HG02938 (cell line): ENCODE results near the gene PPEF2.
"Not testable (repeated sequence)": the region's sequence is repeated elsewhere in the genome, so short reads cannot be mapped to it uniquely, and the experiment has no call there.

ENCODE experiments used
- ATAC-seq: cut with Tn5 transposase; IDR thresholded peaks from one replicate; pipeline ENCODE4 v1.9.1; 2021; ENCODE audit warnings: mild to moderate bottlenecking, moderate library complexity; ENCODE audit not compliant: unreplicated experiment

Gene PPEF2

GRCh38 chr4:75902352-75902751 lies at the start of gene PPEF2:
TSS of gene PPEF2 (minus strand) at chr4:75902452. CDS start at chr4:75896325, 6,127 bp downstream.
- ATAC-seq: no peak

DNA sequence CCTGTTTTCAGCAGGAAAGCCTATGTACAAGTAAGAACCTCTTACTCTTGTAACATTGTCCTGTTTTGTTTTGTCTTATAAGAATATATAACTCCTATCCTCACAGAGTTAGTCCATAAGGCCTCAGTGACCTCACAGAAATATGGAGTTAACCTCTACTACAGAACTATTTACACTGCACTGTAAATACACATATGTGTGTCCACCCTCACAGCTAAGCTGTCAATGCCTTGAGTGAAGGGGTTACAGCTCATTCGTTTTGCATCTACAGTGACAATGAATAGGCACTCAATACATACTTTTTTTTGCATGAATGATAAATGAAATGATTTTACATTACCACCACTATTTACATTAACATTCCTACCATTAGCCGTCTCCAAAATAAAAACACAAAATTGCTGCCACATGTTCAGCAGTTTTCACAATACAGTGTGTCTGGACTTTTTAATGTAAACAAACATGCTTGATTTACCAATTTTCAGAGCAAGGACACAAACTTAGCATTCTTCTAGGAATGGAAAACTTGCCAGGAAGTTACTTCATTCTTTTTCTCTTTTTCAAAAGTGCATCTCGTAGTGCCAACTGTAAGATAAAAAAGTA lies 48.1 kb upstream of the PPEF2 start:
- ATAC-seq: no peak

DNA sequence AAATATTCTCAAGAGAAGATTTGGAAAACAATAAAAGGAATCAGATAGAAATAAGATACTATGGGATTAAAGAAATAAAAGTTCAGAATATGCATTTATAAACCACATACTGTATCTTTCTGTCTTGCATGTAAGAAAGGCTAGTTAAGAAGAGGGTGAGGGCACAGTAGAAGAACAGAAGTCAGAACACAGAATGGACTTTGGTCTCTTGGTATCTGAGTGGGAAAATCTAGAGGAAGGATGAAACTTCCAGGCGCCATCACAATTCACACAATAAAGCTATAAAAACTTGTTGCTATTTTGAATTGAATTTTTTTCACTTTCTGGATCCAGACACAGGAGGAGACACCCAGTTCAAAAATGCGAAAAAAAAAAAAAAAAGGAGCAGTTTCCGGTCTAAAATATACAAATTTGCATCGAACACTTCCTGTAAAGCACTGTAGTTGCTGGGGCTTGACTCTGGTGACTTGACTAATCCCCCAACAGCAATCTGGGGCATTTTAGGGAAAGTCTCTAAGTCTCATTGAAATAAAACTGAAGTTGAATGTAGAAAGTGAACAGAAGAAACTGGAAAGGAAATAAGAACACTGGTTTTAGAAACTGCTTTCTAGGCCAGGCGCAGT lies 46.7 kb upstream of the PPEF2 start:
- ATAC-seq: peak; percentile 85

DNA sequence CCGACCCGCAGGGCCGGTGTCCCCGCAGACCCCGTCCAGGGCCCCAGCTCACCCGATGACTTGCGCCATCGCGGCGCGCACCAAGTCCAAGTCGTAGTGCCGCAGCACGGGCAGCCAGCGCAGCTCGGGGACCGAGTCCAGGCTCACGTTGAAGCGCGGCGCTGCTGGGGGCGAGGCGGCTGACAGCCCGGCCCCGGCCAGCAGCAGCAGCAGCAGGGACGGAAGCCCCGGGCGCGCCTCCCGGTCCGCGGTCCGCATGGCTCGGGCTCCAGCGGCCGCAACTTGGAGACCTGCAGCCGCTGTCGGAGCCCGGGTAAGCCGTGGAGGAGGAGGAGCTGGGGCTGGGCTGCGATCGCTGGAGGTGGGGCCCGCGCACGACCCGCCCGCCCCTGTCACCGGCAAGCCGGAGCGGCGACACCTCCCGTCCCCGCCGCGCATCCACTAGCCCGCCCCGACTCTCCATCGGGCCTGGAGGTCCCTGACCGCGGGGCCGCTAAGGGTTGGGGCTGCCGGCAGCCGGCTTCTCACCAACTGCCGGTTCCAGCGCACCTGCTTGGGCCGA lies 38.5 kb upstream of the PPEF2 start, which contains the start of gene NAAA:
NAAA (minus strand) TSS at position 322 of the 562 bp plus-strand sequence; CDS start at position 258, 64 bp downstream.
- peak; percentile 71 for ATAC-seq

DNA sequence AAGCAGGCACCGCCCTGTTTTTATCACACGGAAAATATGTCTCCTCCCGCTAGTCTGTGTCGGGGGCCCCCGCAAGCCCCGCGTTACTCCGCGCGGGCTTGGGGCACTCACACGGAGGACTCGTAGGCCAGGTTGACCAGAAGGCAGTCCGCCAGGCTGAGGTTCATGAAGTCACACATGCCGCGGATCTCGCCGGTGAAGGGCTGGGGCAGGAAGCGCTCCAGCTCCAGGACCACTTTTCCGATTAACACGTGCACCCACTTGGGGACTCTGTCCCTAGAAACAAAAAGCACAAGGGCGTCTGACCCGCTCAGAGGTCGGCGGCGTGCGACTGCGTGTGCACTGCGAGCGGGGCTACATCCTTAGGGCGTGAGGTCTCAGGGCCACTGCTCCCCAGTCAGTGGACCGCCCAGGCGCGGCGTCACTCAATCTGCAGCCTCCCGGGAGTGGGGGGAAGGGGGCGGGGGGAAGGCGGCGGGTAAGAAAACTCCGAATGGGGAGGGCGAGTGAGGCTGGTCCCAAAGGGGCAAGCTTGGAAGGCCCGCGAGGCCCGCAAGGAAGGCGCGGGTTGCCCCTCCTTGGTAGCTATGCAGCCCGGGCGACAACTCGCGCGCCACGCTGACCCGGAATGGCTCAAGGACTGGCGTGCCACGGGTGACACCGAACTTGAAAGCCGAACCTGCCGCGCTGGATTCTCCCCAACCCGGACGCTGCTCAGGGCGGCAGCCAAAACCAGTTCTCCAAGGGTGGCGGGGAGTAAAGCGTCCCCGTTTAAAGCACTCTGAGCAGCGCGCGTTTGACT lies 37.8 kb upstream of the PPEF2 start:
- peak; percentile 51 for ATAC-seq

GRCh38 chr4:75935628-75936027 lies 33.4 kb upstream of the PPEF2 start:
- no peak for ATAC-seq

GRCh38 chr4:75930152-75930551 lies 27.9 kb upstream of the PPEF2 start:
- ATAC-seq: no peak

GRCh38 chr4:75924916-75925315 lies 22.7 kb upstream of the PPEF2 start:
- not testable (repeated sequence) for ATAC-seq

GRCh38 chr4:75924309-75924827 lies 22.1 kb upstream of the PPEF2 start:
- ATAC-seq: no peak

- no peak for ATAC-seq
Measured at GRCh38 chr4:75922588-75922987, 20.3 kb upstream of the PPEF2 start.

DNA sequence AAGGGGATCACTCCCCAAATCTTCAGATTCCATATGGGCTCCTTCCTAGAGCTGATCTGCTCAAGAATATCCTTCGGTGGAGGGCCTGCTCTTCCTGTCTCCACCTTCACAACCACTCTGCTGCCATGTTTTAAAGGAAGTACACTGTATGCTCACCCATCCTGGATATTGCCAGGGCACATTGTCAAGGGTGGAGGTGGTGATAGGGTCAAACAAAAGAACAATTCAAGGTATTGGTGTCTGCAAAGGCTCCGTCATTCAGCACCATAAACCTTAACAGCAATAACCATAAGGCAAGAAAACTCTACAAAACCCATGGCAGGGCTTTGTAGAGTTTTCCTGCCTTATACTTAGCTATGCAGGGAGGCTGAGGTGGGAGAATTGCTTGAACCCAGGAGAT lies 19.7 kb upstream of the PPEF2 start:
- no peak for ATAC-seq

DNA sequence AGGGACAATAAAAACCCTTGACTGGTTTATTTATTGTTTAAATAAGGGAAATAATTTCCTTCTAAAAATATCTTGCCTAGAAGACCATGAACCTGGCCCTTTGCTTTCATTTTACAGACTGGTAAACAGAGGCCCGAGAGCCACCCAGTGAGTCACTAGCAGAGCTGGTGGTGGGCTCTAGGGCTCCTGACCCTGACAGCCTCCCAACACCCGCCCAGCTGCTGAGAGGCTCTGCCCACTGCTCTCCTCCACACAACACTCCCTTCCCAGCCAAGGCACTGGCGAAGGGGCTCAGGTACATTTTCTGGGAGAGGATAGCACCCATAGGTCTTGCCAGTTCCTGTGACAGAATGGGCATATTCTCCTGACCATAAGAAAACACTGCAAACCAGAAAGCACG lies 18.1 kb upstream of the PPEF2 start:
- no peak for ATAC-seq

DNA sequence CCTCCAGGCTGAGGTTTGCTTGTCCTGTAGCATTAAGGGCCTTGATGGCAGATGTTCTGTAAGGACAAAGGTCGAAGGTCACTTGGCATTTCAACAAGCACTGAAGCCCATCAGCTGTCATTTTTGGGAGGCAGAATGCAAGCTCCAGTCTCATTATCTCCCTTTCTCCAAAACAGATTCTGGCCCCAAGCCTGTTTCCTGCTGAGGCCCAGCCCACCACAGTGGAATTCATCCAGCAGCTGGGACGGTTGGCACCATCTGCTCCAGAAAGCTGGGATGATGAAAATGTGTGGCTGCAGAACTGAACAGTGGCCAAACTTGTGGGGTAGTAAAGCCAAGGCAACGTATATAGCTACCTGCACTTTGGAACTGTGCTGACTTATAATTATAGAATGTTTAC lies 17.7 kb upstream of the PPEF2 start:
- ATAC-seq: no peak

GRCh38 chr4:75916091-75916661 lies 13.9 kb upstream of the PPEF2 start:
- ATAC-seq: no peak

GRCh38 chr4:75912968-75913367 lies 10.7 kb upstream of the PPEF2 start:
- ATAC-seq: no peak

- ATAC-seq: not testable (repeated sequence)
Measured at GRCh38 chr4:75910831-75911230, 8.6 kb upstream of the PPEF2 start.

- ATAC-seq: no peak
Measured at GRCh38 chr4:75909405-75909804, 7.2 kb upstream of the PPEF2 start.

GRCh38 chr4:75908555-75908954 lies 6.3 kb upstream of the PPEF2 start:
- ATAC-seq: no peak

DNA sequence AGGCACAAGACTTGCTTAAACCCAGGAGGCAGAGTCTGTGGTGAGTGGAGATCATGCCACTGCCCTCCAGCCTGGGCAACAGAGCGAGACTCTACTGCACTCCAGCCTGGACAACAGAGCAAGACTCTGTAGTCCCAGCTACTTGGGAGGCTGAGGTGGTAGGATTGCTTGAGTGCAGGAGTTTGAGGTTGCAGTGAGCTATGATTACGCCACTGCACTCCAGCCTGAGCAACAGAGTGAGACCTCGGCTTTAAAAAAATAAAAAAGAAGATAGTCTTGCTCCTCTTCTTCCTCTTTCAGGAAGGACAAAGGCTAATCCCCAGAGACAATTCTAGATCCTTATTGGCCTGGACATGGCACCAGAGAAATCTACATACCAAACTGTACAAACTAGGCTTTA lies 5.7 kb upstream of the PPEF2 start:
- ATAC-seq: no peak

GRCh38 chr4:75904076-75904475 lies 1.8 kb upstream of the PPEF2 start:
- no peak for ATAC-seq

DNA sequence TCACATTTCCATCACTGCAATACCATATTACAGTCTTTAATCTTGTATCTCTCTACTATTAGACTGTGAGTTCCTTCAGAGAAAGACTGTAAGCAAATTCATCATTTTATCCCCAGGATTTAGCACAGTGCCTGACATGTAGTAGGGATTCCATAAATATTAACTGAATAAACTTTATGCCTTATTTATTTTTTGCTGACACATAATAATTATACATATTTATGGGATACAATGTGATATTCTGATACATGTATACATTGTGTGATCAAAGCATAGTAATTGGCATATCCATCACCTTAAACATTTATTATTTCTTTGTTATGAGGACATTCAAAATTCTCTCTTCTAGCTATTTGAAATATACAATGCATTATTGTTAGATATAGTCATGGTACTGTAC lies 3.7 kb downstream of the PPEF2 start:
- no peak for ATAC-seq
